ENCODE results near the gene AASS. TPM values are rescaled to one million over a fixed set of nuclear protein-coding genes. Genes with fewer than 3 reads are reported as not detected.
"Not testable (repeated sequence)": the region's sequence is repeated elsewhere in the genome, so short reads cannot be mapped to it uniquely, and the experiment has no call there.

The AASS gene
- total RNA-seq, 1 donor from 2014 or later, result 34.4 TPM

GRCh38 chr7:122136639-122137245 is 7.3 kb downstream of the AASS start:
- Histone ChIP-seq H3K27ac (peak overlapping the region; percentile 22), H3K4me1 (peaks cover 33% of the 10 kb centered on the region), H3K36me3 (no peaks in the 10 kb centered on the region), H3K27me3 (no peaks in the 10 kb centered on the region), H3K4me3 (peak overlapping the region; percentile 29 to 45), H3K9me3 (no peaks in the 10 kb centered on the region)
- DNase-seq (ENCODE audit: extremely low spot score in 2 of 2), result no peak
- intact Hi-C loops (cut with DNase I), result no loop called here
- TF ChIP-seq POLR2A (IDR thresholded peaks at IDR 0.05) (no peak), CTCF (IDR thresholded peaks at IDR 0.05) (no peak), POLR2AphosphoS5 (IDR thresholded peaks at IDR 0.05; ENCODE audit: insufficient read depth in 1 of 2, low read depth in 1 of 2) (no peak)

- intact Hi-C loops (cut with DNase I), result no loop called here
- no peak for DNase-seq (ENCODE audit: extremely low spot score in 2 of 2)
- Histone ChIP-seq H3K9me3 (no peaks in the 10 kb centered on the region), H3K4me3 (peak overlapping the region in 1 of 2 donors; percentile 29), H3K27ac (no peak overlapping the region), H3K4me1 (peaks cover 32% of the 10 kb centered on the region), H3K36me3 (no peaks in the 10 kb centered on the region), H3K27me3 (no peaks in the 10 kb centered on the region)
- TF ChIP-seq POLR2AphosphoS5 (IDR thresholded peaks at IDR 0.05; ENCODE audit: insufficient read depth in 1 of 2, low read depth in 1 of 2), result no peak
- no peak for TF ChIP-seq POLR2A (IDR thresholded peaks at IDR 0.05)
- no peak for TF ChIP-seq CTCF (IDR thresholded peaks at IDR 0.05)
These were observed 8.0 kb downstream of the AASS start for GRCh38 chr7:122136078-122136477.

- DNase-seq (ENCODE audit: extremely low spot score in 2 of 2), result no peak
- TF ChIP-seq POLR2A (IDR thresholded peaks at IDR 0.05) (no peak), POLR2AphosphoS5 (IDR thresholded peaks at IDR 0.05; ENCODE audit: insufficient read depth in 1 of 2, low read depth in 1 of 2) (peak in 1 of 2 donors; percentile 52)
- H3K27ac ChIP-seq, result no peak overlapping the region
- peaks cover 32% of the 10 kb centered on the region for H3K4me1 ChIP-seq
- no peaks in the 10 kb centered on the region for H3K36me3 ChIP-seq
- H3K9me3 ChIP-seq, result no peaks in the 10 kb centered on the region
- intact Hi-C loops (cut with DNase I), result no loop called here
- no peaks in the 10 kb centered on the region for H3K27me3 ChIP-seq
- H3K4me3 ChIP-seq, result no peak overlapping the region
These were observed 8.8 kb downstream of the AASS start for GRCh38 chr7:122135275-122135674.

- peaks cover 32% of the 10 kb centered on the region for H3K4me1 ChIP-seq
- intact Hi-C loops (cut with DNase I); H3K4me3 ChIP-seq; H3K27me3 ChIP-seq; DNase-seq (ENCODE audit: extremely low spot score in 2 of 2); H3K9me3 ChIP-seq; H3K27ac ChIP-seq; H3K36me3 ChIP-seq: not testable (repeated sequence)
These were observed 9.3 kb downstream of the AASS start for GRCh38 chr7:122134793-122135192.

GRCh38 chr7:122133477-122133876 is 10.6 kb downstream of the AASS start:
- Histone ChIP-seq H3K4me3 (no peak overlapping the region), H3K27me3 (no peaks in the 10 kb centered on the region), H3K9me3 (no peaks in the 10 kb centered on the region), H3K36me3 (no peaks in the 10 kb centered on the region), H3K4me1 (peaks cover 30% of the 10 kb centered on the region), H3K27ac (no peak overlapping the region)
- no peak for DNase-seq (ENCODE audit: extremely low spot score in 2 of 2)
- TF ChIP-seq POLR2AphosphoS5 (IDR thresholded peaks at IDR 0.05; ENCODE audit: insufficient read depth in 1 of 2, low read depth in 1 of 2), result no peak
- no peak for TF ChIP-seq CTCF (IDR thresholded peaks at IDR 0.05)
- no peak for TF ChIP-seq POLR2A (IDR thresholded peaks at IDR 0.05)
- intact Hi-C loops (cut with DNase I), result no loop called here

- intact Hi-C loops (cut with DNase I), result no loop called here
- H3K27me3 ChIP-seq, result no peaks in the 10 kb centered on the region
- H3K4me1 ChIP-seq, result peaks cover 18% of the 10 kb centered on the region
- H3K27ac ChIP-seq, result no peak overlapping the region
- no peak for DNase-seq (ENCODE audit: extremely low spot score in 2 of 2)
- H3K4me3 ChIP-seq, result no peak overlapping the region
- H3K9me3 ChIP-seq, result no peaks in the 10 kb centered on the region
- H3K36me3 ChIP-seq, result no peaks in the 10 kb centered on the region
- no peak for TF ChIP-seq POLR2A (IDR thresholded peaks at IDR 0.05)
These were observed 11.7 kb downstream of the AASS start for GRCh38 chr7:122132341-122132740.

All from vagina (tissue), 2 donors.